ENCODE results near the gene TMEM61. TPM values are rescaled to one million over a fixed set of nuclear protein-coding genes. Genes with fewer than 3 reads are reported as not detected.

Gene TMEM61
- total RNA-seq, 4 donors from 2014 or later, result 3.1 to 4.6 (median 4.4) TPM

GRCh38 chr1:55034476-55035133, 54.2 kb downstream of the TMEM61 start:
- WGBS, 2 donors, result 65 to 74% methylated on average over 6 of the region's 6 CpGs
- intact Hi-C loops (cut with DNase I; ENCODE audit: low total_unique reads), result no loop called here
- no peak overlapping the region for H3K4me3 ChIP-seq (ENCODE audit: low read depth, poor library complexity, severe bottlenecking)
- DNase-seq (ENCODE audit: low spot score in 2 of 2), result no peak
- no peak for TF ChIP-seq POLR2A (IDR thresholded peaks at IDR 0.05)
- TF ChIP-seq CTCF (IDR thresholded peaks at IDR 0.05), result no peak

GRCh38 chr1:55035904-55036303, 55.5 kb downstream of the TMEM61 start:
- 62 to 67% methylated on average over 4 of the region's 4 CpGs for WGBS, 2 donors
- DNase-seq (ENCODE audit: low spot score in 2 of 2), result no peak
- no peak overlapping the region for H3K4me3 ChIP-seq (ENCODE audit: low read depth, poor library complexity, severe bottlenecking)
- intact Hi-C loops (cut with DNase I; ENCODE audit: low total_unique reads), result no loop called here
- TF ChIP-seq POLR2A (IDR thresholded peaks at IDR 0.05) (no peak), CTCF (IDR thresholded peaks at IDR 0.05) (no peak)

- intact Hi-C loops (cut with DNase I; ENCODE audit: low total_unique reads), result no loop called here
- no peak overlapping the region for H3K4me3 ChIP-seq (ENCODE audit: low read depth, poor library complexity, severe bottlenecking)
- TF ChIP-seq CTCF (IDR thresholded peaks at IDR 0.05), result no peak
- TF ChIP-seq POLR2A (IDR thresholded peaks at IDR 0.05), result no peak
- WGBS, 2 donors, result 84 to 85% methylated on average over 7 to 8 of the region's 8 CpGs
- DNase-seq (ENCODE audit: low spot score in 2 of 2), result no peak
Measured at GRCh38 chr1:55037733-55038551, 57.5 kb downstream of the TMEM61 start.

GRCh38 chr1:55038552-55038838, 58.1 kb downstream of the TMEM61 start:
- no peak overlapping the region for H3K4me3 ChIP-seq (ENCODE audit: low read depth, poor library complexity, severe bottlenecking)
- intact Hi-C loops (cut with DNase I; ENCODE audit: low total_unique reads), result no loop called here
- TF ChIP-seq CTCF (IDR thresholded peaks at IDR 0.05) (no peak), POLR2A (IDR thresholded peaks at IDR 0.05) (no peak)
- DNase-seq (ENCODE audit: low spot score in 2 of 2), result no peak
- WGBS, 2 donors, result 79 to 83% methylated on average over 3 of the region's 3 CpGs

GRCh38 chr1:55038974-55039341, 58.5 kb downstream of the TMEM61 start:
- intact Hi-C loops (cut with DNase I; ENCODE audit: low total_unique reads), result no loop called here
- no peak overlapping the region for H3K4me3 ChIP-seq (ENCODE audit: low read depth, poor library complexity, severe bottlenecking)
- DNase-seq (ENCODE audit: low spot score in 2 of 2), result no peak
- WGBS, 2 donors, result 34 to 44% methylated on average over 9 of the region's 9 CpGs
- TF ChIP-seq POLR2A (IDR thresholded peaks at IDR 0.05) (no peak), CTCF (IDR thresholded peaks at IDR 0.05) (no peak)

Measured in lower leg skin (tissue), 4 donors.